WERI-Rb-1 (cell line): ENCODE results near the gene SMIM24.
"Not testable (repeated sequence)": the region's sequence is repeated elsewhere in the genome, so short reads cannot be mapped to it uniquely, and the experiment has no call there.

ENCODE experiments used
- DNase-seq: peaks from one replicate; pipeline ENCODE4 v3.0.0-alpha.2; 2020
- H3K27ac ChIP-seq: fragments of 250-450 bp; sonication (Bioruptor Pico); 2 replicates; pipeline ENCODE4 v1.5.1; 2020; ENCODE audit warnings: mild to moderate bottlenecking, moderate library complexity
- H3K27me3 ChIP-seq: fragments of 250-450 bp; sonication (Bioruptor Pico); 2 replicates; pipeline ENCODE4 v1.5.1; 2021; ENCODE audit warnings: mild to moderate bottlenecking, low read depth, moderate library complexity; ENCODE audit not compliant: insufficient read depth, severe bottlenecking
- H3K36me3 ChIP-seq: fragments of 250-450 bp; sonication (Bioruptor Pico); 2 replicates; pipeline ENCODE4 v1.5.1; 2020; ENCODE audit warnings: mild to moderate bottlenecking, moderate library complexity
- H3K4me3 ChIP-seq: 2 replicates; pipeline ENCODE4 v1.5.1; 2011; ENCODE audit warnings: low read depth, mild to moderate bottlenecking, control low read depth, low read length
- H3K9me3 ChIP-seq: fragments of 250-450 bp; sonication (Bioruptor Pico); 2 replicates; pipeline ENCODE4 v1.5.1; 2021; ENCODE audit warnings: mild to moderate bottlenecking, moderate library complexity; ENCODE audit not compliant: severe bottlenecking
- CTCF ChIP-seq: IDR thresholded peaks from 2 replicates; pipeline ENCODE4 v1.5.1; 2011; ENCODE audit warnings: low read depth, mild to moderate bottlenecking, control low read depth, inconsistent platforms, low read length

Gene SMIM24

DNA sequence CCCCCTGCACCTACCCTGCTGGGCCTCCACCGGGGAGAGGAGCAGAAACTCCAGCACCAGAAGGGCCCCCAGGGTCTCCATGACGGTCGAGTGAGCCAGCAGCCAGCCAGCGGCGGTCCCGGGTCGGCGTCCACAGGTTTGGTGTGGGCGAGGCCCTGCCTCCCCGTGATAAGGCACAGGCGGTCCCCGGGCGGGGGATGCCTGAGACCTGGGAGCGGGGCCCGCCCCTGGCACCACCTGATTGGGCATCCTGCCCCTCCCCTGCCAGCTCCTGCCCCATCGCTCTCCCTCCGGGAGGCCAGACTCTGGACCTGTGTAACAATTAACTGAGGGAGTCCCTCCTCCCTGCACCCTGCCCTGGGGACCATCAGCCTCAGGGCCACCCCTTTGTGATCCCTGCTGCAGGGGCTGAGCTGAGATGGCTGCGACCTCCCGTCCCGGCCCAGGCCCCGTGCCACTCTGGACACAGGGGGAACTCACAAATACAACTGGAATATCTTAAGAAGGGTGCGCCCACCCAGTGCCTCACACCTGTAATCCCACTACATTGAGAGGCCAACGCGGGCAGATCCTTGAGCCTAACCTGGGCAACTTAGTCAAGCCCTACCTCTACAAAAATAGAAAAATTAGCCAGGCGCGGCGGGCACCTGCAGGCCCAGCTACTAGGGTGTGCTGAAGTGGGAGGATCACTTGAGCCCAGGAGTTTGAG is at the start of gene SMIM24:
Gene SMIM24, minus strand, starts transcription at position 143 of the 709 bp plus-strand sequence. Its CDS starts 62 bp downstream, at position 81.
- Histone ChIP-seq H3K27me3 (peaks cover 32% of the 10 kb centered on the region), H3K27ac (no peak within 1 kb of the TSS), H3K9me3 (no peaks in the 10 kb centered on the region), H3K36me3 (no peaks in the 10 kb centered on the region), H3K4me3 (no peak within 1 kb of the TSS)
- TF ChIP-seq CTCF, result no peak
- DNase-seq, result no peak

DNA sequence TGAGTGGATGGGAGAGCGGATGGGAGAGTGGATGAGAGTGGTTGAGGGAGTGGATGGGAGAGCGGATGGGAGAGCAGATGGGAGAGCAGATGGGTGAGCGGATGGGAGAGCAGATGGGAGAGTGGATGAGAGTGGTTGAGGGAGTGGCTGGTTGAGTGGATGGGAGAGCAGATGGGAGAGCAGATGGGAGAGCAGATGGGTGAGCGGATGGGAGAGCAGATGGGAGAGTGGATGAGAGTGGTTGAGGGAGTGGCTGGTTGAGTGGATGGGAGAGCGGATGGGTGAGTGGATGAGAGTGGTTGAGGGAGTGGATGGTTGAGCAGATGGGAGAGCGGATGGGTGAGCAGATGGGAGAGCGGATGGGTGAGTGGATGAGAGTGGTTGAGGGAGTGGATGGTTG is 49.0 kb upstream of the SMIM24 start:
- not testable (repeated sequence) for H3K4me3 ChIP-seq, H3K9me3 ChIP-seq, H3K27ac ChIP-seq, H3K27me3 ChIP-seq
- H3K36me3 ChIP-seq, result peaks cover 70% of the 10 kb centered on the region
- peak; percentile 56 for DNase-seq

GRCh38 chr19:3528539-3529211 is 48.4 kb upstream of the SMIM24 start:
- Histone ChIP-seq H3K4me3 (no peak overlapping the region), H3K27ac (no peak overlapping the region), H3K36me3 (peaks cover 69% of the 10 kb centered on the region), H3K9me3 (no peaks in the 10 kb centered on the region), H3K27me3 (no peaks in the 10 kb centered on the region)
- no peak for DNase-seq
- no peak for TF ChIP-seq CTCF

DNA sequence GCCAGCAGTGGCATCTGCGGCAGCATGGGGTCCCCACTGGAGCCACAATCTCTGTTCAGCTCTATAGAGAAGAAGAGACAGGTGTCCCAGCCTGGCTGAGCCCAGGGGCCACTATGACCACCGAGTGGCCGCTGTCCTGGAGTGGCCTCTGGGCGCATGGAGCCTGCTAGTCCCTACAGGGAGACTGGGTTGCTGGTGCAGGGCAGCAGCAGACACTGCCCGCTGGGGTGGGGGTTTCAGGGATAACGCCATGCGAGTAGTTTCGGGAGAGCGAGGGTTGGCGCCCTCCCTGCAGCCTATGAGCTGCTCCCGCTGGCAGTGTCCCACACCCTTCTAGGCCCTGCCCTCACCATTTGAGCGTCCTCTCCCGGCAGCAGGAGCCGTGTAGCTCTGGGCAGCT is 47.8 kb upstream of the SMIM24 start:
- Histone ChIP-seq H3K9me3 (no peaks in the 10 kb centered on the region), H3K4me3 (no peak overlapping the region), H3K27me3 (no peaks in the 10 kb centered on the region), H3K27ac (no peak overlapping the region), H3K36me3 (peaks cover 69% of the 10 kb centered on the region)
- TF ChIP-seq CTCF, result no peak
- no peak for DNase-seq

DNA sequence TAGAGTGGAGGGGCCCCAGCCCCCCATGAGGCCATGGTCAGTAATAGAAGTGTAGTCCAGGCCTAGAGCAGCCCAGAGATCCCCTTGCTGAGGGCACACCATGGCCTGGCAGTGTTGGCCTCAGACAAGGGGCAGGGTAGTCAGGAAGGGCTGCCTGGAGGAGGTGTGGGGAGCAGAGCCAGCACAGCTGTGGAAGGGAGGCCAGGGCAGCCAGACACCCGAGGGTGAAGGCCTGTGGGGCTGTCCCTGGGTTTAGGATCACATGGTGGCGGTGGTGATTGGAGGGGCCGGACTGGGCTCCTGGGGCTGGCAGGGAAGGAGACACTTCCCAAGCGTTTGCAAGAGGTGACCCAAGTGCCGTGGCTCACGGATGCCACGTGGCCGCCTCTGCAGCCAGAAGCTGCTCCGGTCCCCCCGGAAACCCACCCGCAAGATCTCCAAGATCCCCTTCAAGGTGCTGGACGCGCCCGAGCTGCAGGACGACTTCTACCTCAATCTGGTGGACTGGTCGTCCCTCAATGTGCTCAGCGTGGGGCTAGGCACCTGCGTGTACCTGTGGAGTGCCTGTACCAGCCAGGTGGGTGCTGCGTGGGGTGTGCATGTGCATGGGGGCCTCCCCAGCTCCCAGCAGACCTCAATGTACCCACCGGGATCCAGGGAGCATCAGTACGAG is 47.0 kb upstream of the SMIM24 start:
- no peaks in the 10 kb centered on the region for H3K9me3 ChIP-seq
- H3K27me3 ChIP-seq, result no peaks in the 10 kb centered on the region
- no peak overlapping the region for H3K27ac ChIP-seq
- TF ChIP-seq CTCF, result no peak
- no peak for DNase-seq
- peaks cover 64% of the 10 kb centered on the region for H3K36me3 ChIP-seq
- no peak overlapping the region for H3K4me3 ChIP-seq

DNA sequence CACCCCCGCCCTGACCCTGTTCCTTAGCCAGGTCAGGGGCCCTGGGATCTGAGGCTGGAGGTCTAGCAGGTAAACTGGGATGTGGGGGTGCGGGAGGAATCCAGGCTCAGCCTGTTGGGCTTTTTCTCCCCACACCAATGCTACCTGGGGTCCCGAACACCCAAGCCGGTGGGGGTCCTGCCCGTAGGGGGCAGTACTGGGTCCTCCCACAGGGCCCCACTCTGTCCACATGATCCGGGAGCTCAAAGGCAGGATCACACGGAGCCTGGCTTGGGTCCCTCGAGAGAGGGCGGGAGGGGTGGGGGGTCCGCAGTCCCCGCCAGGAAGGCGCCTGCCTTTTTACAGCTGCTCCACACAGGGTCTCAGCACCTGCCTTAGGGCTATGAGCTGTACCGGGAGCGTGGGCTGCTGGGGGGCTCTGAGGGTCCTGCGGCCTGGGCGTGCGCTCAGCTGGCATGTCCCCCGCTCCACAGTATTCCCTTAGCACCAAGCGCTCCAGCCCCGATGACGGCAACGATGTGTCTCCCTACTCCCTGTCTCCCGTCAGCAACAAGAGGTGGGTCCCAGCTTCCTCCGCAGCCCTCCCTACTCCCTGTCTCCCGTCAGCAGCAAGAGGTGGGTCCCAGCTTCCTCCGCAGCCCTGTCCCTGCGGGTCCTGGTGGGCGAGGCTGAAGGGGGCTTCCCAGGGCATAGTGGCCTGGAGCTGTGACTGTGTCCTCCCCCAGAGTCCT is 46.3 kb upstream of the SMIM24 start:
- H3K36me3 ChIP-seq, result peaks cover 60% of the 10 kb centered on the region
- no peak overlapping the region for H3K4me3 ChIP-seq
- H3K9me3 ChIP-seq, result no peaks in the 10 kb centered on the region
- no peak overlapping the region for H3K27ac ChIP-seq
- DNase-seq, result no peak
- peak; percentile 44 for TF ChIP-seq CTCF
- no peaks in the 10 kb centered on the region for H3K27me3 ChIP-seq
